ENCODE data around the gene PITX2.

DNA sequence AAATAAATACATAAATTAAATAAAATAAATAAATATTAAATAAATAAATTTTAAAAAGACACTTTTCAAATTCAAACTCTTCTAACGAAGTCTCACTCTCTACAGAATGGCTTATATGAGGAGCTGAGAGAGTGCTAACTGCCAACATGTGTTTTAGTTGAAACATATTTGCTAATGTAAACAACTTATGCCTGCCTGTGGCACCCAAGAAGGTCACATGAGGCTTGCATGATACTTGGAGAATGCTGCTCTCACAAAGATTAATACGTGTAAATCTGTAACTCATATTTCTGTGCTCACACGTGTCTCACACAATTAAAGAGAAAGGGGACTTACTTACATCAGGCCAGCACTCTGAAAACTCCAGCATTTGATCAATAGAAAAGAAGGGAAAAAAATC lies 43.2 kb upstream of the PITX2 start:
- no peak for TF ChIP-seq CTCF (IDR thresholded peaks at IDR 0.05 in 2 of 3, conservative IDR thresholded peaks at IDR 0.05 in 1 of 3; ENCODE audit: borderline replicate concordance in 1 of 3, insufficient read depth in 1 of 3, low read depth in 2 of 3, low read length in 2 of 3)
- TF ChIP-seq ZNF274 (IDR thresholded peaks at IDR 0.05; ENCODE audit: low read depth, low read length): no peak
- no peak for TF ChIP-seq EZH2 (IDR thresholded peaks at IDR 0.05)
- no peak for TF ChIP-seq POLR2A (IDR thresholded peaks at IDR 0.05; ENCODE audit: borderline replicate concordance, extremely low read depth, insufficient read depth, insufficient read length)
- TF ChIP-seq SRF (IDR thresholded peaks at IDR 0.05; ENCODE audit: low read depth): no peak
- TF ChIP-seq EZH2phosphoT487 (IDR thresholded peaks at IDR 0.05; ENCODE audit: borderline replicate concordance): no peak
- TF ChIP-seq POLR2AphosphoS5 (IDR thresholded peaks at IDR 0.05; ENCODE audit: low read depth, low read length): no peak
- TF ChIP-seq RAD21 (IDR thresholded peaks at IDR 0.05; ENCODE audit: low read depth): no peak
- TF ChIP-seq YY1 (IDR thresholded peaks at IDR 0.05; ENCODE audit: extremely low read depth, insufficient replicate concordance, low read depth, low read length): no peak
- TF ChIP-seq REST (IDR thresholded peaks at IDR 0.05; ENCODE audit: low read depth): no peak
- TF ChIP-seq, protein P1, sequence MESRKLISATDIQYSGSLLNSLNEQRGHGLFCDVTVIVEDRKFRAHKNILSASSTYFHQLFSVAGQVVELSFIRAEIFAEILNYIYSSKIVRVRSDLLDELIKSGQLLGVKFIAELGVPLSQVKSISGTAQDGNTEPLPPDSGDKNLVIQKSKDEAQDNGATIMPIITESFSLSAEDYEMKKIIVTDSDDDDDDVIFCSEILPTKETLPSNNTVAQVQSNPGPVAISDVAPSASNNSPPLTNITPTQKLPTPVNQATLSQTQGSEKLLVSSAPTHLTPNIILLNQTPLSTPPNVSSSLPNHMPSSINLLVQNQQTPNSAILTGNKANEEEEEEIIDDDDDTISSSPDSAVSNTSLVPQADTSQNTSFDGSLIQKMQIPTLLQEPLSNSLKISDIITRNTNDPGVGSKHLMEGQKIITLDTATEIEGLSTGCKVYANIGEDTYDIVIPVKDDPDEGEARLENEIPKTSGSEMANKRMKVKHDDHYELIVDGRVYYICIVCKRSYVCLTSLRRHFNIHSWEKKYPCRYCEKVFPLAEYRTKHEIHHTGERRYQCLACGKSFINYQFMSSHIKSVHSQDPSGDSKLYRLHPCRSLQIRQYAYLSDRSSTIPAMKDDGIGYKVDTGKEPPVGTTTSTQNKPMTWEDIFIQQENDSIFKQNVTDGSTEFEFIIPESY (IDR thresholded peaks at IDR 0.05; ENCODE audit: extremely low read depth, insufficient replicate concordance, low read length): no peak
- TF ChIP-seq CEBPB (IDR thresholded peaks at IDR 0.05; ENCODE audit: low read depth): no peak
- TF ChIP-seq FOSL1 (IDR thresholded peaks at IDR 0.05; ENCODE audit: low read depth): no peak
- no peak for TF ChIP-seq SIN3A (IDR thresholded peaks at IDR 0.05; ENCODE audit: low read depth)

Measured in HCT116 (cell line).